Measurements from ENCODE around the gene ACSBG1.
A peak's percentile ranks its signal among the peaks of the same experiment; 100 is the strongest.
"Not testable (repeated sequence)": the region's sequence is repeated elsewhere in the genome, so short reads cannot be mapped to it uniquely, and the experiment has no call there.

ACSBG1 gene

GRCh38 chr15:78155355-78155939, 78.9 kb downstream of the ACSBG1 start:
- no peak overlapping the region for H3K9ac ChIP-seq (ENCODE audit: low read length)
- H3F3A ChIP-seq (ENCODE audit: insufficient read depth), result 0 out of 2 replicates have a peak, but pooled peaks cover 11% of the 10 kb centered on the region
- H3K79me2 ChIP-seq (ENCODE audit: insufficient read depth, low read length), result peaks cover 21% of the 10 kb centered on the region; the same call in 1 of the 2 replicates
- no peak overlapping the region for H3K4me2 ChIP-seq (ENCODE audit: low read depth, low read length, poor library complexity, severe bottlenecking)
- no peaks in the 10 kb centered on the region for H3K9me2 ChIP-seq (replicated peaks; ENCODE audit: insufficient read depth, low read length)
- no peaks in the 10 kb centered on the region for H3K9me3 ChIP-seq (ENCODE audit: insufficient read depth, low read length)
- H3K4me3 ChIP-seq (ENCODE audit: insufficient read depth, low read length, poor library complexity, severe bottlenecking), result no peak overlapping the region
- no peak for TF ChIP-seq EZH2phosphoT487 (conservative IDR thresholded peaks at IDR 0.05; ENCODE audit: low read length)
- TF ChIP-seq CTCF (IDR thresholded peaks at IDR 0.05; ENCODE audit: insufficient read depth, low read length, poor library complexity, severe bottlenecking), result no peak
- H3K27ac ChIP-seq (ENCODE audit: low read depth, low read length), result no peak overlapping the region
- H2AFZ ChIP-seq (ENCODE audit: low read depth, low read length, severe bottlenecking), result no peak overlapping the region
- H4K20me1 ChIP-seq (ENCODE audit: low read depth, low read length), result no peaks in the 10 kb centered on the region
- H3K36me3 ChIP-seq (ENCODE audit: low read length), result peaks cover 8% of the 10 kb centered on the region; the same call in 1 of the 2 replicates
- H3K27me3 ChIP-seq (ENCODE audit: low read length), result no peaks in the 10 kb centered on the region

GRCh38 chr15:78154955-78155354, 79.4 kb downstream of the ACSBG1 start:
- Histone ChIP-seq H3K4me3 (ENCODE audit: insufficient read depth, low read length, poor library complexity, severe bottlenecking) (no peak overlapping the region), H3K9ac (ENCODE audit: low read length) (no peak overlapping the region), H3K4me2 (ENCODE audit: low read depth, low read length, poor library complexity, severe bottlenecking) (no peak overlapping the region), H3K79me2 (ENCODE audit: insufficient read depth, low read length) (peaks cover 21% of the 10 kb centered on the region; the same call in 1 of the 2 replicates), H3F3A (ENCODE audit: insufficient read depth) (0 out of 2 replicates have a peak, but pooled peaks cover 12% of the 10 kb centered on the region), H3K9me2 (replicated peaks; ENCODE audit: insufficient read depth, low read length) (no peaks in the 10 kb centered on the region), H3K9me3 (ENCODE audit: insufficient read depth, low read length) (no peaks in the 10 kb centered on the region), H3K27ac (ENCODE audit: low read depth, low read length) (no peak overlapping the region), H3K36me3 (ENCODE audit: low read length) (peaks cover 8% of the 10 kb centered on the region; the same call in 1 of the 2 replicates), H2AFZ (ENCODE audit: low read depth, low read length, severe bottlenecking) (no peak overlapping the region), H3K27me3 (ENCODE audit: low read length) (no peaks in the 10 kb centered on the region), H4K20me1 (ENCODE audit: low read depth, low read length) (no peaks in the 10 kb centered on the region)
- TF ChIP-seq CTCF (IDR thresholded peaks at IDR 0.05; ENCODE audit: insufficient read depth, low read length, poor library complexity, severe bottlenecking), result no peak
- TF ChIP-seq EZH2phosphoT487 (conservative IDR thresholded peaks at IDR 0.05; ENCODE audit: low read length), result no peak

- peaks cover 26% of the 10 kb centered on the region; the same call in 1 of the 2 replicates for H3K79me2 ChIP-seq (ENCODE audit: insufficient read depth, low read length)
- not testable (repeated sequence) for H2AFZ ChIP-seq (ENCODE audit: low read depth, low read length, severe bottlenecking); H3K9me3 ChIP-seq (ENCODE audit: insufficient read depth, low read length); H3F3A ChIP-seq (ENCODE audit: insufficient read depth); H4K20me1 ChIP-seq (ENCODE audit: low read depth, low read length); H3K27ac ChIP-seq (ENCODE audit: low read depth, low read length); H3K27me3 ChIP-seq (ENCODE audit: low read length); H3K9me2 ChIP-seq (replicated peaks; ENCODE audit: insufficient read depth, low read length); H3K4me3 ChIP-seq (ENCODE audit: insufficient read depth, low read length, poor library complexity, severe bottlenecking); H3K36me3 ChIP-seq (ENCODE audit: low read length)
- peak overlapping the region; percentile 69; the same call in 1 of the 2 replicates for H3K9ac ChIP-seq (ENCODE audit: low read length)
- peak overlapping the region; percentile 55 for H3K4me2 ChIP-seq (ENCODE audit: low read depth, low read length, poor library complexity, severe bottlenecking)
Observed at GRCh38 chr15:78151075-78151474, 83.3 kb downstream of the ACSBG1 start.

Data from SU-DHL-6 (cell line).